SK-N-SH (cell line): ENCODE results near the gene PARP1. TPM values are rescaled to one million over a fixed set of nuclear protein-coding genes. Genes with fewer than 3 reads are reported as not detected.

Experiments used
- CTCF ChIA-PET: fragments of 300-600, 350-600 bp; formaldehyde crosslinking; extraction: SDS; loops from one replicate; lab custom pipeline; 2021; lab: Yijun Ruan, JAX
- POLR2A ChIA-PET: fragments of 350-600 bp; sonication (Branson Sonifier 250); formaldehyde crosslinking; extraction: SDS; loops from one replicate; lab custom pipeline; 2020; ENCODE audit warnings: antibody characterized with exemption, inconsistent platforms; lab: Yijun Ruan, JAX
- DNase-seq: peaks from one replicate; pipeline ENCODE4 v3.0.0; 2012
- H2AFZ ChIP-seq: fragments of 200-600 bp; sonication (generic); 2 replicates; pipeline ENCODE4 v1.8.1; 2016; ENCODE audit warnings: antibody characterized with exemption, mild to moderate bottlenecking, low read depth
- H3F3A ChIP-seq: fragments of 200-600 bp; sonication (generic); replicated peaks from 2 replicates; pipeline ENCODE3; 2016; ENCODE audit warnings: antibody characterized with exemption, mild to moderate bottlenecking; ENCODE audit not compliant: insufficient read depth
- H3K27ac ChIP-seq, 2 experiments: fragments of 200-500 bp in 1 of 2; fragments of 200-600 bp in 1 of 2; sonication (Bioruptor generic) in 1 of 2; sonication (generic), shearing (Covaris generic) in 1 of 2; 2 replicates each; pipeline versions ENCODE4 v1.5.1 to v1.6.1; 2014 to 2016; ENCODE audit warnings: low read depth in 2 of 2, inconsistent platforms in 1 of 2, low read length in 1 of 2, mild to moderate bottlenecking in 1 of 2, mixed read lengths in 1 of 2
- H3K27me3 ChIP-seq: fragments of 200-600 bp; sonication (generic), shearing (Covaris generic); 2 replicates; pipeline ENCODE4 v1.6.1; 2016; ENCODE audit warnings: mixed run types; ENCODE audit not compliant: insufficient read depth
- H3K36me3 ChIP-seq, 2 experiments: fragments of 200-500 bp in 1 of 2; fragments of 200-600 bp in 1 of 2; sonication (Bioruptor generic) in 1 of 2; sonication (generic) in 1 of 2; replicated peaks in 1 of 2; 2 replicates each; pipeline versions ENCODE3 to v1.5.1; 2014 to 2016; ENCODE audit warnings: low read length in 1 of 2, mild to moderate bottlenecking in 1 of 2; ENCODE audit not compliant: insufficient read depth in 2 of 2, control insufficient read depth in 1 of 2
- H3K4me1 ChIP-seq, 2 experiments: fragments of 200-500 bp in 1 of 2; fragments of 200-600 bp in 1 of 2; sonication (Bioruptor generic) in 1 of 2; sonication (generic), shearing (Covaris generic) in 1 of 2; 2 replicates each; pipeline versions ENCODE4 v1.5.1 to v1.6.1; 2014 to 2016; ENCODE audit warnings: low read depth in 1 of 2, low read length in 1 of 2, mixed run types in 1 of 2; ENCODE audit not compliant: insufficient read depth in 2 of 2, control insufficient read depth in 1 of 2
- H3K4me2 ChIP-seq: fragments of 200-600 bp; sonication (generic), shearing (Covaris generic); 2 replicates; pipeline ENCODE4 v1.6.1; 2017; ENCODE audit warnings: mixed run types
- H3K4me3 ChIP-seq, 2 experiments: fragments of 200-500 bp in 1 of 2; fragments of 200-600 bp in 1 of 2; sonication (Bioruptor generic) in 1 of 2; sonication (generic), shearing (Covaris generic) in 1 of 2; 2 replicates each; pipeline versions ENCODE4 v1.5.1 to v1.8.1; 2014 to 2016; ENCODE audit warnings: low read depth in 2 of 2, inconsistent platforms in 1 of 2, low read length in 1 of 2, mild to moderate bottlenecking in 1 of 2, mixed read lengths in 1 of 2, moderate library complexity in 1 of 2
- H3K79me2 ChIP-seq: fragments of 200-600 bp; sonication (generic); 2 replicates; pipeline ENCODE4 v1.8.1; 2017; ENCODE audit warnings: mild to moderate bottlenecking; ENCODE audit not compliant: insufficient read depth
- H3K9ac ChIP-seq: fragments of 200-600 bp; sonication (generic); 2 replicates; pipeline ENCODE4 v1.6.1; 2017; ENCODE audit warnings: mixed run types
- H3K9me2 ChIP-seq: fragments of 200-600 bp; sonication (generic); 2 replicates; pipeline ENCODE4 v1.6.1; 2017; ENCODE audit warnings: mixed run types
- H3K9me3 ChIP-seq: fragments of 200-600 bp; sonication (generic); 2 replicates; pipeline ENCODE4 v1.6.1; 2017; ENCODE audit warnings: mixed run types, mild to moderate bottlenecking, moderate library complexity
- H4K20me1 ChIP-seq: fragments of 200-600 bp; sonication (generic); 2 replicates; pipeline ENCODE4 v1.6.1; 2017; ENCODE audit warnings: mild to moderate bottlenecking, mixed run types; ENCODE audit not compliant: insufficient read depth
- EP300 ChIP-seq, 2 experiments: IDR thresholded peaks; 2 replicates each; pipeline versions ENCODE4 v1.4.0 to v1.6.1; 2012; ENCODE audit warnings: borderline replicate concordance in 1 of 2, low read depth in 1 of 2, low read length in 1 of 2
- EZH2phosphoT487 ChIP-seq: fragments of 200-600 bp; sonication (generic); IDR thresholded peaks from 2 replicates; pipeline ENCODE4 v1.6.1; 2017; ENCODE audit warnings: low read depth, mixed run types, mild to moderate bottlenecking, antibody characterized with exemption, moderate library complexity, borderline replicate concordance
- FOSL2 ChIP-seq: IDR thresholded peaks from 2 replicates; pipeline ENCODE4 v1.4.0; 2012; ENCODE audit warnings: low read depth, mild to moderate bottlenecking, moderate library complexity, borderline replicate concordance
- FOXJ3 ChIP-seq: sonication (generic); formaldehyde crosslinking; IDR thresholded peaks from 2 replicates; pipeline ENCODE4 v1.5.1; 2020; ENCODE audit warnings: mild to moderate bottlenecking, missing genetic modification reagents
- GABPA ChIP-seq: IDR thresholded peaks from 2 replicates; pipeline ENCODE4 v1.4.0; 2012; ENCODE audit warnings: low read depth, mild to moderate bottlenecking
- GATA2 ChIP-seq: sonication (generic); formaldehyde crosslinking; IDR thresholded peaks from 2 replicates; pipeline ENCODE4 v1.5.0; 2020; ENCODE audit warnings: mild to moderate bottlenecking, missing genetic modification reagents
- MAX ChIP-seq: IDR thresholded peaks from 2 replicates; pipeline ENCODE4 v1.4.0; 2012; ENCODE audit warnings: low read depth
- MEF2A ChIP-seq: IDR thresholded peaks from 2 replicates; pipeline ENCODE4 v1.4.0; 2012; ENCODE audit warnings: low read depth, borderline replicate concordance
- MXI1 ChIP-seq: IDR thresholded peaks from 2 replicates; pipeline ENCODE4 v1.6.1; 2012; ENCODE audit warnings: mild to moderate bottlenecking, low read depth, low read length, improper control_type of control experiment
- PBX3 ChIP-seq: IDR thresholded peaks from 2 replicates; pipeline ENCODE4; 2012
- RAD21 ChIP-seq: IDR thresholded peaks from 2 replicates; pipeline ENCODE4 v1.6.1; 2012; ENCODE audit warnings: mild to moderate bottlenecking, low read length
- RCOR1 ChIP-seq: fragments of 150-350 bp; IDR thresholded peaks from 2 replicates; pipeline ENCODE4 v1.6.1; 2017; ENCODE audit warnings: antibody characterized with exemption, low read length
- RXRA ChIP-seq: IDR thresholded peaks from 2 replicates; pipeline ENCODE4 v1.4.0; 2012; ENCODE audit warnings: low read depth, mild to moderate bottlenecking, borderline replicate concordance
- SMC3 ChIP-seq: IDR thresholded peaks from 2 replicates; pipeline ENCODE4 v1.6.1; 2012; ENCODE audit warnings: low read depth, low read length, improper control_type of control experiment
- TAF1 ChIP-seq: IDR thresholded peaks from 2 replicates; pipeline ENCODE4 v1.6.1; 2012; ENCODE audit warnings: low read depth, mild to moderate bottlenecking, low read length, moderate library complexity, borderline replicate concordance
- TCF12 ChIP-seq: IDR thresholded peaks from 2 replicates; pipeline ENCODE4 v1.4.0; 2012
- TEAD4 ChIP-seq: IDR thresholded peaks from 2 replicates; pipeline ENCODE4 v1.4.0; 2012; ENCODE audit warnings: mild to moderate bottlenecking, borderline replicate concordance; ENCODE audit not compliant: insufficient read depth
- USF1 ChIP-seq: IDR thresholded peaks from 2 replicates; pipeline ENCODE4 v1.4.0; 2012; ENCODE audit warnings: low read depth, borderline replicate concordance
- USF2 ChIP-seq: fragments of 150-350 bp; IDR thresholded peaks from 2 replicates; pipeline ENCODE4 v1.6.1; 2017; ENCODE audit warnings: antibody characterized with exemption, low read length, low read depth, borderline replicate concordance
- YY1 ChIP-seq: IDR thresholded peaks from 2 replicates; pipeline ENCODE4 v1.4.0; 2012; ENCODE audit warnings: low read depth, mild to moderate bottlenecking
- WGBS: methylation state at CpG from one replicate; pipeline ENCODE4 v1.1.6; 2017; ENCODE audit warnings: low lambda C conversion rate; 5-methylcytosine and 5-hydroxymethylcytosine counted together
- polyA plus RNA-seq, 3 experiments: library from polyadenylated mRNA; depleted of rRNA; stranded (reverse); fragments of >200 nt; gene quantifications; 2 replicates each; pipeline ENCODE4 v1.2.3, GENCODE V29; 2012
- TF ChIP-seq, protein P1 (sequence below): IDR thresholded peaks from 2 replicates; pipeline ENCODE4 v1.6.1; 2012; ENCODE audit warnings: mild to moderate bottlenecking, low read depth, low read length, moderate library complexity
- TF ChIP-seq, protein P2 (sequence below): fragments of 150-350 bp; IDR thresholded peaks from 2 replicates; pipeline ENCODE4 v1.6.1; 2016; ENCODE audit warnings: mild to moderate bottlenecking, low read depth, low read length

The PARP1 gene
- polyA plus RNA-seq, 1 of the 3 experiments (the other 2 are of a cell fraction) = 239 TPM

DNA sequence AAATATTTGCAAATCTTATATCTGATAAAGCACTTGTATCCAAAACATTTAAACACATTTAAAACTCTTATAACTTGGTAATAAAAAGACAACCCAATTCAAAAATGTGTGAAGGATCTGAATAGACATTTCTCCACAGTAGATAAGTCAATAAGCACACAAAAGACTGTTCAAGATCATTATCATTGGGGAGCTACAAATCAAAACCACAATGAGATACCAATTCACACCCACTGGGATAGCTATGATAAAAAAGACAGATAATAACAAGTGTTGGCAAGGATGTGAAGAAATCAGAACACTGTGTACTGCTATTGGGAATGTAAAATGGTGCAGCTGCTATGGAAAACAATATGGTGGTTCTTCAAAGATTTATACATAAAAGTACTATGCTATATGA is 93.8 kb downstream of the PARP1 start:
- TF ChIP-seq TEAD4 (no peak), RCOR1 (no peak), GABPA (no peak), GATA2 (CRISPR knock-in tag) (no peak), USF2 (no peak), RXRA (no peak), YY1 (no peak), TCF12 (no peak), FOXJ3 (no peak), MEF2A (no peak), SMC3 (no peak), RAD21 (no peak), FOSL2 (no peak), MXI1 (no peak)
- TF ChIP-seq, protein P1, sequence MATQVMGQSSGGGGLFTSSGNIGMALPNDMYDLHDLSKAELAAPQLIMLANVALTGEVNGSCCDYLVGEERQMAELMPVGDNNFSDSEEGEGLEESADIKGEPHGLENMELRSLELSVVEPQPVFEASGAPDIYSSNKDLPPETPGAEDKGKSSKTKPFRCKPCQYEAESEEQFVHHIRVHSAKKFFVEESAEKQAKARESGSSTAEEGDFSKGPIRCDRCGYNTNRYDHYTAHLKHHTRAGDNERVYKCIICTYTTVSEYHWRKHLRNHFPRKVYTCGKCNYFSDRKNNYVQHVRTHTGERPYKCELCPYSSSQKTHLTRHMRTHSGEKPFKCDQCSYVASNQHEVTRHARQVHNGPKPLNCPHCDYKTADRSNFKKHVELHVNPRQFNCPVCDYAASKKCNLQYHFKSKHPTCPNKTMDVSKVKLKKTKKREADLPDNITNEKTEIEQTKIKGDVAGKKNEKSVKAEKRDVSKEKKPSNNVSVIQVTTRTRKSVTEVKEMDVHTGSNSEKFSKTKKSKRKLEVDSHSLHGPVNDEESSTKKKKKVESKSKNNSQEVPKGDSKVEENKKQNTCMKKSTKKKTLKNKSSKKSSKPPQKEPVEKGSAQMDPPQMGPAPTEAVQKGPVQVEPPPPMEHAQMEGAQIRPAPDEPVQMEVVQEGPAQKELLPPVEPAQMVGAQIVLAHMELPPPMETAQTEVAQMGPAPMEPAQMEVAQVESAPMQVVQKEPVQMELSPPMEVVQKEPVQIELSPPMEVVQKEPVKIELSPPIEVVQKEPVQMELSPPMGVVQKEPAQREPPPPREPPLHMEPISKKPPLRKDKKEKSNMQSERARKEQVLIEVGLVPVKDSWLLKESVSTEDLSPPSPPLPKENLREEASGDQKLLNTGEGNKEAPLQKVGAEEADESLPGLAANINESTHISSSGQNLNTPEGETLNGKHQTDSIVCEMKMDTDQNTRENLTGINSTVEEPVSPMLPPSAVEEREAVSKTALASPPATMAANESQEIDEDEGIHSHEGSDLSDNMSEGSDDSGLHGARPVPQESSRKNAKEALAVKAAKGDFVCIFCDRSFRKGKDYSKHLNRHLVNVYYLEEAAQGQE = no peak
- TF ChIP-seq, all 33 proteins: peak for 0
- H3K9me2 ChIP-seq = no peaks in the 10 kb centered on the region
- no peaks in the 10 kb centered on the region for H3K36me3 ChIP-seq
- ChIA-PET POLR2A (no interaction called here), CTCF (interaction anchor here (0.6 to 1.2 kb wide), 2 partner anchors 19 to 65 kb away, joined by 3 read pairs; no protein-coding TSS in a partner anchor)
- H3K4me3 ChIP-seq = no peak overlapping the region
- no peaks in the 10 kb centered on the region for H4K20me1 ChIP-seq
- no peak overlapping the region for H3K4me2 ChIP-seq
- DNase-seq = no peak
- no peaks in the 10 kb centered on the region for H3K27me3 ChIP-seq
- H3K9me3 ChIP-seq = no peaks in the 10 kb centered on the region
- peaks cover 0 to 6% of the 10 kb centered on the region in 2 experiments; a peak in 3 of 4 replicates for H3K4me1 ChIP-seq
- H3K79me2 ChIP-seq = no peaks in the 10 kb centered on the region
- peaks cover 3% of the 10 kb centered on the region for H3F3A ChIP-seq
- H3K9ac ChIP-seq = no peak overlapping the region
- H3K27ac ChIP-seq = no peak overlapping the region
- no peak overlapping the region for H2AFZ ChIP-seq

DNA sequence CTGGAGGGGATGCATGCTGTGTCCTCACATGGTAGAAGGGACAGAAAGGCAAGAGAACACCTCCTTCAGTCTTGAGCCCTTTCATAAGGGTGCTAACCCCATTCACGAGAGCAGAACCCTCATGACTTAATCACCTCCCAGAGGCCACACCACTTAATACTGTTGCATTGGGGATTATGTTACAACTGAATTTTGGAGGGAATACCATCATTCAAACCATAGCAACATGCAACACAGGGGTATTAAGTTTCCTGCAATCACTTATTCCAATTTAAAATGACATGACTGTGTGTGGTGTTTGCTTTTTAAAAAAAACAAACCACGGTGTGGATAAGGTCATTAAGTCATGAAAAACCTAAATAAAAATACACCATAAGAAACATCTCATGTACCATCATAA is 95.8 kb downstream of the PARP1 start:
- POLR2A ChIA-PET = no interaction called here
- peaks cover 16% of the 10 kb centered on the region for H3K79me2 ChIP-seq
- WGBS = 98% methylated on average over 2 of the region's 2 CpGs
- no peak for TF ChIP-seq EZH2phosphoT487
- TF ChIP-seq YY1 = no peak
- no peak for TF ChIP-seq PBX3
- no peak for TF ChIP-seq EP300 (IDR thresholded peaks at IDR 0.05; ENCODE audit: borderline replicate concordance in 1 of 2, low read depth in 1 of 2, low read length in 1 of 2)
- TF ChIP-seq TEAD4 = no peak
- no peak for TF ChIP-seq USF1
- no peak for TF ChIP-seq TAF1
- TF ChIP-seq, protein P2, sequence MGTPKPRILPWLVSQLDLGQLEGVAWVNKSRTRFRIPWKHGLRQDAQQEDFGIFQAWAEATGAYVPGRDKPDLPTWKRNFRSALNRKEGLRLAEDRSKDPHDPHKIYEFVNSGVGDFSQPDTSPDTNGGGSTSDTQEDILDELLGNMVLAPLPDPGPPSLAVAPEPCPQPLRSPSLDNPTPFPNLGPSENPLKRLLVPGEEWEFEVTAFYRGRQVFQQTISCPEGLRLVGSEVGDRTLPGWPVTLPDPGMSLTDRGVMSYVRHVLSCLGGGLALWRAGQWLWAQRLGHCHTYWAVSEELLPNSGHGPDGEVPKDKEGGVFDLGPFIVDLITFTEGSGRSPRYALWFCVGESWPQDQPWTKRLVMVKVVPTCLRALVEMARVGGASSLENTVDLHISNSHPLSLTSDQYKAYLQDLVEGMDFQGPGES = no peak
- no peak for TF ChIP-seq MAX

More for the DNA sequence above, 95.8 kb downstream of the PARP1 start:
- DNase-seq = no peak
- CTCF ChIA-PET = interaction anchor here (1.7 to 4.0 kb wide), 2 partner anchors 14 to 187 kb away, joined by 5 to 22 read pairs; no protein-coding TSS in a partner anchor
- no peaks in the 10 kb centered on the region for H3K27me3 ChIP-seq
- H3F3A ChIP-seq = peaks cover 3% of the 10 kb centered on the region
- H3K4me3 ChIP-seq = no peak overlapping the region
- H3K4me1 ChIP-seq = peaks cover 0 to 8% of the 10 kb centered on the region in 2 experiments; a peak in 3 of 4 replicates
- H3K36me3 ChIP-seq = no peaks in the 10 kb centered on the region
- H3K9ac ChIP-seq = no peak overlapping the region
- H3K9me2 ChIP-seq = no peaks in the 10 kb centered on the region
- H3K9me3 ChIP-seq = no peaks in the 10 kb centered on the region
- no peak overlapping the region for H2AFZ ChIP-seq
- H3K4me2 ChIP-seq = no peak overlapping the region
- H3K27ac ChIP-seq = no peak overlapping the region
- H4K20me1 ChIP-seq = no peaks in the 10 kb centered on the region
